HL-60/S4 treated with phorbol 12-myristate 13-acetate at 8.2 ng/mL for 4 days and 3 days (cell line): ENCODE measurements around the gene SLC39A7.

ENCODE experiments used
- in situ Hi-C: fragments of 300-500 bp; cut with MboI; formaldehyde crosslinking; loops from 2 replicates; pipeline ENCODE4 v1.15.0; 2022; ENCODE audit warnings: low sequenced_read_pairs

SLC39A7 gene, protein sequence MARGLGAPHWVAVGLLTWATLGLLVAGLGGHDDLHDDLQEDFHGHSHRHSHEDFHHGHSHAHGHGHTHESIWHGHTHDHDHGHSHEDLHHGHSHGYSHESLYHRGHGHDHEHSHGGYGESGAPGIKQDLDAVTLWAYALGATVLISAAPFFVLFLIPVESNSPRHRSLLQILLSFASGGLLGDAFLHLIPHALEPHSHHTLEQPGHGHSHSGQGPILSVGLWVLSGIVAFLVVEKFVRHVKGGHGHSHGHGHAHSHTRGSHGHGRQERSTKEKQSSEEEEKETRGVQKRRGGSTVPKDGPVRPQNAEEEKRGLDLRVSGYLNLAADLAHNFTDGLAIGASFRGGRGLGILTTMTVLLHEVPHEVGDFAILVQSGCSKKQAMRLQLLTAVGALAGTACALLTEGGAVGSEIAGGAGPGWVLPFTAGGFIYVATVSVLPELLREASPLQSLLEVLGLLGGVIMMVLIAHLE

DNA sequence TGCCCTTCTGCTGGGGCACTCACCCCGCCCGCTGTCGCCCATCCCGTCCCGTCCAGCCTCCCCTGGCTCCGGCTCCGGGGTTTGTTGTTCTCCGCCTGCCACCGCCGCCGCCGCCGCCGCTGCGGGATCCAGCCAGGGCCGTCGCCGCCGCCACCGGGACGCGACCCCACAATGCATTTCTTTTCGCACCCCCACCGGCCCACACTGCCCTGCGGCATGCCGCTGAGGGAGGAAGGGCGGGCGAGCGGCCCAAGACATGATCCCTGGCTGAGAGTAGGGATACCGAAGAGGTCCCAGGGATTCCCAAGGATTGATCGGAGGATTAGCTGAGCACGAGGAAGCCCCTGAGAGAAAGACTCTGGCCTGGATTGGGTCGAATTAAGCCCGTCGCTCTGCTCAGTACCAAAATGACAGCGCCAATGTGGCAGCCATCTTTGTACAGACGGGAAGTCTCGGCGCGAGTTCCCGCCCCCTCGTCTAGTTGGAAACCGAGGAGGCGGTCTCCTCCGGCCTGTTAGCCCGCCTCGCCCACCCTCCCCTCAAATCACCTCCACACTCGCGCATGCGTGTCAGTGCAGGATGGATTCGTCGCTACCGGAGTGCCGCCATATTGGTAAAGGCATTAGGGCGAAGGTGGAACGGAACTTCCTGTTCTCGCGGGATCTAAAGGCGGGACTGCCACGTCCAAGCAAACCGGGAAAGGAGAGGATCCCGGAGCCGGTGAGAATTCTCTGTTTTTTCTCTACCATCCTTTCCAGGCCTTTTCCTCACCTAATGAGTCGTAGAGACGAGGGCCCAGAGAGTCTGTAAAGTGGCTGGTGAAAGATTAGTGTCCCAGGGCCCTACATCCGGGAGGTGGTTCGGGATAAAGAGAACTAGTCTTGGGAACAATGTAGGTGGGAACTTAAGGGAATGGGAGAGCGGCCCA lies at the start of gene SLC39A7, which contains the start of gene RXRB:
Gene SLC39A7, plus strand, starts transcription at position 649 of the 928 bp plus-strand sequence. CDS start 379 bp downstream, outside the sequence.
Gene RXRB, minus strand, starts transcription at position 447 of the 928 bp plus-strand sequence. Its CDS starts 189 bp downstream, at position 258.
- in situ Hi-C loops: no loop called here

DNA sequence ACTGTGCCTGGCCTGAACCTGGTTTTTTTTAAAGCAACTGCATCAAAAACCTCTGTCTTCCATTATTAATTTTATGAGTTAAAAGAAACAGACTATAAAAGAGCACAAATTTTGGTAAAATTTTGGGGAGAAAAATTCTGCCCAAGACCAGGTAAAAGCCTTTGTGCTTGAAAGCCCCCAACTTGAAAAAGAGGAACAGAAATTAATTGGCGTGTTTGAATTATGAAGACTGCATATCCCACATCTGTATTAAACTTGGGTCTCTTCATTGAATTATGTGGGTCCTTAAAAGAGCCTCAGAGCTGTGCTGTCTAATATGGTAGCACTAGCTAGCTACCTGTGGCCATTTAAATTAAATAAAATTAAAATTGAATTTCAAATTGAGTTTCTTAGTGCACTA lies 49.6 kb upstream of the SLC39A7 start:
- in situ Hi-C loops: no loop called here

DNA sequence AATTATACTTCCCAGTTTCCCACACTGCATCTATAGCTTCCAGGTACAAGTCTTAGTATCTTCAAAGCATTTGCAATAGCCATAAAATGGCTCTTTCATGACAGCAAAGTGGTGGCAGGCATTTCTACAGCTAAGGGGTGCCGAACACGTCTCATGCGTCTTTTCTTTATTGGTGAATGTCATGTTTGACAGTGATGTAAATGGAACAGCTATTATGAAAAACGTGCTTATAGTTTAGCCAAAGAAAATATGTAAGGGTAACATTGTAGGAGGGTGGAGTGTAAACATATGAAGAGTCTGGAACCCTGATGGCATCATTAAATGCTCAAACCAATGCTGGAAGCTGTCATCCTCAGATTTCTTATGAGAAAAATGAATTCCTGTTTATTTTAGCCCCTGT lies 46.3 kb upstream of the SLC39A7 start:
- in situ Hi-C loops: no loop called here

DNA sequence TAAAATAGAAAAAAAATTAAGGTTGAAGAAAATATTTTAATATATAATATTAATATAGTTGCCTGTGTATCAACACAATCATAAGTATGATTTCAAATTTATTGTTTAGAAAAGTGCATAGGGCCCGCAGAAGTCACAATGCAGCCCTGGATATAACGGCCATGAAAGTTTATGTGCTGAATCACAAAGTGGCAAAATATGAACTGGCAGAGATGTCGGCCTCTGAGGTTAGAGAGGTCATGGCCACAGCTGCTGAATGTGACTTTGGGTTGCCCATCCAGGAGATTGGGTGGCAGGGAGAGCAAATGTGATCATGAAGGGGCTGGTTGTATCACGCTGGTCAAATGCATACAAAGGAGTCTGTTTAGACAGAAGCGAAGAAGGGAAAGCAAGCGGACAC lies 44.1 kb upstream of the SLC39A7 start:
- in situ Hi-C loops: no loop called here

DNA sequence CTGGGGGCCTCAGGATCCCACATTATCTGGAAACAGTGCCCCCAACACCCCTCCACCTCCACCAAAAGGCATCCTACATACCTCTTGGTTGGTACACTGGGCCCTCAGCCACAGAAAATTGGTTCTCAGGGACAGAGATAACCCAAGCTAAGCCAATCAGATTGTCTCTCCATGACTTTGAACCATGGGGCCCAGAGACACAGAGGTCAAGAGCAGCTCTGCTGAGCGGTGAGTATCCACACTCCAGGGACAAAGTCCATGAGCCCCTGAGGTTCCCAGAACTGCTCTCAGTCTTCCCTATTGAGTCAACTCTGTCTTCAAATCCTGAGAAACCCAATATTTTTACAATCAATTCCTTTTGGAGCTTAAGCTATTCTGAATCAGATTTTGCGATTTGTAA lies 43.7 kb upstream of the SLC39A7 start:
- in situ Hi-C loops: no loop called here

DNA sequence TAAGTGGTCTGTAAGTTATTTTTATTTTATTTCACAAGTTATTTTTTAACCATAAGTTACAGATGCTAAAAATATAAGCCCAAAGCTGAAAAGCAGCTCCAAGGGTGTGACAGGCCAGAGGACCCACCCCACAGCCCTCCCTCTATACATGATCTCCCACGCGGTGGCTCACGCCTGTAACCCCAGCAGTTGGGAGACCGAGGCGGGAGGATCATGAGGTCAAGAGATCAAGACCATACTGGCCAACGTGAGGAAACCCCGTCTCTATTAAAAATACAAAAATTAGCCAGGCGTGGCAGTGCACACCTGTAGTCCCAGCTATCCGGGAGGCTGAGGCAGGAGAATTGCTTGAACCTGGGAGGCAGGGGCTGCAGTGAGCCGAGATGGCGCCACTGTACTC lies 40.6 kb upstream of the SLC39A7 start:
- in situ Hi-C loops: no loop called here

DNA sequence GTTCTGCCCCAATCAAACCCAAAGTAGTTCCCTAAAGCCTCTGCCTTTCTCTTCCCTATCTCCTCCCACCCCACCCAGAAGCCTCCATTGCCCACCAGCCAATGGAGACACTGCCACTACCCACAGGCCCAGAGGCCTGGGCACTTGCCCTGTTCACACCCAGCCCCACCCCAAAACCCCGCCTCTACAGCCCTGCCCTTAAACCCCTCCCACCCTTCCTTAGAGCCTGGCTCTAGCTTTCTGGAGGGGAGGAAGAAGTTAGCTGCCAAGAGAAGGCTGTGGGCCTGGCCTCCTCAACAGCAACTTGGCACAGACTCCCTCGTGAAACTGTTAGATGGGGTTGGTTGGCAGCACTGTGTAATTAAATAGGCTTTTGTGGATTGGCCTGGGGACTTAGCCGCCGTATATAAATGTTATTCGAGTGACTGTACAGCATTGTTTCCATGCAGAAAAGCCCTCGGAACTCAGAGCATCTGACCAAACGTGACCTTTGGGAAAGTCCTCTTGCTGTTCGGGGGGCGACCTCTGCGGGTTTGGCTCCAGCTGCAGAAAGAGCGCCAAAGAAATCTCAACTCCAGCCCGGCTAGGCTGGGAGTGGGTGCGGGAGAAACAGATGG lies 39.8 kb upstream of the SLC39A7 start:
- in situ Hi-C loops: no loop called here

DNA sequence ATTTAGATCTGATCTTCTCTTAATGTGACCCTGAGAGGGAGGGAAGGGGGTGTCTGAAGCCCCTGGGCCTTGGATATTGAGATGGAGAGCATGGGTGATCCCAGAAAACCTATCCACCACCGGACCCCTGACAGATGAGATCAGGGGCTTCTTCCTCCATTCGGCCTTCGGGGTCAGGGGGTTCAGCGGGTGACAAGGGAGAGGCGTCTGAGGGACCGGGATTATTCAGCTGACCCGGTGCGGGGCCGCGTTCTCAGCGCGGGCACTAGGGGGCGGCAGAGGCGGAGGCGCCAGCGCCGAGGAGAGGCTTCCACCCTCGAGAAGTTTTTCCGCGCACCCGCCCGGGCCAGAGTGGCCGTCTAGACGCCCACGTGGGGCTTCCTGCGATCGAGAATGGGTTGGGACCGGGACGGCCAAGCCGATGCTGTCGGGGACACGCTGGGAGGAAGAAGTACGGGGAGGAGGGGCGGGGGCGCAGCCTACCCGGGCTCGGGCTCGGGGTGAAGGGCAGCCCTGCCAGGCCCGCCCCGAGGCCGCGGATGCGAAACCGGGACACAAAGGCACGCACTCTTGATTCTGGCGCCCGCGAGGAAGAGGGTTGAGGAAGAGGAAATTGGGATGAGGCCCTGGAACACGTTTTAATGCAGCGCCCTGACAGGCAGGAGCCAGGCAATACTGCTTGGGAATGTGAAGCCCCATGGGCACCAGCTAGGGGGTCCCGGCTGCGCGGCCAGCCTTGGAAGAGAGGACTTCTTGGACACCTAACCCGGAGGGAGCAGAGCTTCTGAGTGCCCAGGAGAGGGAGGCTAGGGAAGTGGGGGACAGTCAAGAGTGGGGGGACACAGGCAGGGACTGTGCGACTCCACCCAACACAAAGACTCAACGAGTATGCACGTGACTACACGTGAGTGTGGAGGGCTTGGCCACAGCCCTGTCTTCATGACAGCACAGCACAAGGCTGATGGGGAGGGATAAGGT lies 39.0 kb upstream of the SLC39A7 start:
- in situ Hi-C loops: no loop called here

DNA sequence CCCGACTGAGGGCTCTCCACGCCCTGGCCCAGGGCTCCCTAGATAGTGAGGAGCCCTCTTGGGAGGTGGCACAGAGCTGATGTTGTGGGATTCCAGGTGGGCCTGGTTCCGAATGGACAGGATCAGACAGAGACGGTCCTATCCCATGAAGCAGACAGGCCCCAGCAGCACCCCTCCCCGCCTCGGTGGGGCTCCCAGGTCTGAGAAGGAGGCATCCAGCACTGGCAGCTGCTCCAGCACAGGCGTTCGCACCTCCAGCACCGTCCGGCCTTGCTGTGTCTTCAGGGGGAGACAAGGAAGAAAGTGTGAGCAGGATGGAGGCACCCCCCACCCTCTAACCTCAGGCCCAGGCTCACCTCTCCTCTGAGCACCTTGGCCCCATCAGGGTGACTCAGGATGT lies 37.1 kb upstream of the SLC39A7 start:
- in situ Hi-C loops: no loop called here

DNA sequence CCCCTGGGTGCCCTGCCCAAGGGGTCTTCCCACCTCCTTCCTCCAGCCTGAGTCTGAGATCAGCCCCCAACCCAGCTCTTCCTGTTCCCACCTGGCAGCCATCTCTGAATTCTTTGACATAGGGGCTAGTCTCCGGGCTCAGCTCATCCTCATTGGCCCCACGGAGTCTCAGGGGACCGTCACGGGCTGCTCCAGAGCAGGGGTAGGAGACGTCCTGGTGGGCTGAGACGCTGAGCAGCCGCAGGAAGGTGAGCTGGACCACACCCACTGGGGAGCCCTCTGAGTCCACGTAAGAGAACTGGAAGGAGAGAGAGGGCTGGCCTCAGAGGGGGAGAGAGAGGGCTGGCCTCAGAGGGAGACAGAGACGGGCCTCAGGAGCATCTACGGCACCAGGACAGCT lies 36.5 kb upstream of the SLC39A7 start:
- in situ Hi-C loops: no loop called here

DNA sequence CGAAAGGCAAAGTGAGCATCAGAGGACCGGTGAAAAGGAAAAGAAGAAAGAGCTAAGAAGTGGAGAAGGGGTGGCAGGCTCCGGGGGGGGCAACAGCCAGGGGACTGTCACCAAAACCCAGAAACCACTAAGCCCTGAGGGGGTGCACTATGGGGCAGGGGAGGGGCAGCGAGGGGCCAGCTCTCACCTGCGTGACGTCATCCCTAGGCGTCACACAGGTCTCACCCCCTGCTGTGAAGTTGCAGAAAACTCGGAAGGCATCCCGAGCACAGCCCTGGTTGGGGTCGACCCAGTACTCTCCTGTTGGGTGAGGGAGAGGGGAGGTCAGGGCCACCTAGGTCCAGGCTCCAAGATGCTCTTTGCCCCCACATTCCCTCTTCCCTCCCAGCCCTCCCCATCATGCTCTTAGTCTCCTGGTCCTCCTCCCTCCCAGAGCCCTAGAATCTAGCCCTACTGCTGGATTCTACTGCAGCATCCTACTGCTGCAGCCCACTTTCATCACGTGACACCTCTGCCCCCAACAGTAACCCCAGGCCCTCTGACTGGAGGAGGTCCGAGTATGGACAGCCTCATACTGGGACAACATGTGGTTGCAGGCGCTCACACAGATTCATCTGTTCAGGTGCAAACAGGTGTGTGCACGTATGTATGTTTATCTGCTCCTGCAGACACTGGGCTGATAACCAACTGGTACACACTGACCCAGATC lies 35.8 kb upstream of the SLC39A7 start:
- in situ Hi-C loops: no loop called here

DNA sequence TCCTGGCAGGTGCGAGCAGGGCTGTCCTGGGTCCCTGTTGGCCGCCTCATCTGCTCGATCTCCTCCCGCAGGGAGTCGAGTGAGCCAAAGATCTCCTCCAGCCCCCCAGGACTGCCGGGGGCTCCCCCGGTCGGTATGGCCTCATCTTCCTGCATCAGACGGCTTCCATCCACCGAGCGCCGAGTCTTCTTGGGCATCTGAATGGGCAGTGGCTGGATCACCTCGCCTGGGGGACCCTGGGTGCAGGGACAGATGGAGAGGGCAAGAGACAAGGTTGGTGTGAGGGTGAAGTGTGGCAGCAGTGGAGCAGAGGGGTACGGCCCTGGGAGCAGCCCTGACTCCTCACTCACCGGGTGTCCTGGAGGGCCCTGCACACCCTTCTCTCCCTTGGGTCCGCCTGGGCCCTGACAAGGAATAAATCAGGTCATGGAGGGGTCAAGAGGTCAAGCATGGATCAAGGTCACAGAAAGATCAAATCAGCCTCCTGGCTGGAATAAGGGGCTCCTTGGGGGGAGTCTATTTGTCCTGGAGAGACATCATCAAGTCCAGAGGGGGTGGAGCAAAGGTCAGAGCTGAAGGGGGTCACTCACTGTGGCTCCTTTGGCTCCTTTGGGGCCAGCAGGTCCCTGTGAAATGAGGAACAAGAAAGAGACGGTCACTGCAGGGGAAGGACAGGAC lies 34.9 kb upstream of the SLC39A7 start:
- in situ Hi-C loops: no loop called here

DNA sequence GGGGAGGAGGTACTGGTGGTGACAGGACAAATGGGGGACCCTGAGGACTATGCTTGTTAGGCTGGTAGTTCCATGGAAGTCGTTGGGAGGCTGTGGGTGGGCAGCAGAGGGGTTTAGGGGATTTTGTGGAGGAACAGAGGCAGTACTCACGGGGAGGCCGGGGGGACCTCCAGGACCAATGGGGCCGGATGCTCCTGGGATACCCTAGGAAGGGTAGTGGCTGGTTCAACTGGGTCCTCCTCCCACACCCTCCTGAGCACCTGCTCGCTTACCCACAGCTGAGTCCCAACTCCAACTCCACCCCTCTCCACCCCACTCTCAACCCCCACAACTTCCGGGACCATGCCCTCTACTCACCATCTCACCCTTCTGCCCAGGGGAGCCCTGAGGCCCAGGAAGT lies 34.3 kb upstream of the SLC39A7 start:
- in situ Hi-C loops: no loop called here

DNA sequence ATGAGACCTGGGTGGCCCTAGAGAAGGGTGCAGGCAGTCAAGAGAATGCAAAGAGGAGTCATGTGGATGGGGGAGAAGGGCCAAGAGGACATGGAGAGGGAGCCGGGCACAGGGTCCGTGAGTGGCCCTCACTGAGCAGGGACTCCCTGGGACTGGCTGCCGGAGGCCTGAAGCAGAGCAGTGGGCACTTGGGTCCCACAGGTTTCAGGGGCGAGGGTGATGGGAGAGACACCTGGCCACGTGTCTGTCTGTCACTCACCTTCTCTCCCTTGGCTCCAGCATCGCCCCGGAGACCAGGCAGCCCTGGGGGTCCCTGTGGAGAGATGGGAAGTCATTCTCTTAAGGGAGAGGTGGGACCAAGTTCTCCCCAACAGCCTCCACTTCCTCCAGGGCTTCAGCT lies 33.9 kb upstream of the SLC39A7 start:
- in situ Hi-C loops: no loop called here

DNA sequence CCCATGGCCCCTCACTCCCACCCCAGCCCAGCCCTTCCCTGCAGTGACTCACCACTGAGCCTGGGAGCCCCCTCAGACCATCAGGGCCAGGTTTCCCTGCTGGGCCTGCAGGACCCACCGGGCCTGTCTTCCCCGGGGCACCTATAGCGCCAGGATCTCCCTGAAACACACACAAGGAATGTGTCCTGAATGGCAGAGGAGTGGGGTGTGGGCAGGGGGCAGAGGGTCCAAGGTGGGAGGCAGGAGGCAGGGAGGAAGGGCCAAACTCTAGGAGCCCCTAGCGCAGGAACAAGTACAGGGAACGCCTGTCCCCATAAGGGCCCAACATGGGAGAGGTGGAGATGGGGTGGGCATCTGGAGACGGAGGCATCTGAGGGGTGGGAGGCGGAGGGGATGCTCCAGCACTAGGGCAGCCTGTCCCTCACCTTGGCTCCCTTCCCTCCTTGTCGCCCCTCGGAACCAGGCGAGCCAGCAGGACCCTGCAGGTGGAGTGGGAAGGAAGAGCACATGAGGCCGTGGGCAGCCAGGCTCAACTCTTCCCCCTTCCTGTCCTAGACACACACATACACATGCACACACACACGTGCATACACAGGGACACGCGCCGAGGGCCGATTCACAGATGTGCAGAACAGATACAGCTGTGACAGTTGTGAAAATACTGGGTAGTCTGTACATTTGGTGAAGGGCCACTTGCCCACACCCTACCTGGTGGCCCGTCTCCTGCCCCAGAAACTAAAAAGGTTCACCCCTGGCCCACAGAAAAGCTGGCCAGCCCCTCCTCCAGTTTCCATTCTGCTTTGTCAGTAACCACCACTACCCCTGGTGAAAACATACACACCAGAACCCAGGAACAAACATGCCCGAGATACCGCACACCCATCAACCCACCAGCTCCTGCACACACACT lies 33.0 kb upstream of the SLC39A7 start:
- in situ Hi-C loops: no loop called here

DNA sequence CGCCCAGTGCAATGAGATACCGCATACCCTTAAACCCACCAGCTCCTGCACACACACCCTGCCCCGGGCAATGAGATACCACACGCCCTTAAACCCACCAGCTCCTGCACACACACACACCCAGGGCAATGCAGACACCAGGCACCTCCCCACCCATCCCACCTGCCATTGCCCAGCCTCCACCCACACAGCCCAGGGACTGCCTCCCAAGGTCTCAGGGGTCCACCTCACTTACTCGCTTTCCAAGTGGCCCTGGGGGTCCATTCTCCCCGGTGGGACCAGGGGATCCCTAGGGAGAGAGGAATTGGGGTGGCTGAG lies 32.4 kb upstream of the SLC39A7 start:
- in situ Hi-C loops: no loop called here

DNA sequence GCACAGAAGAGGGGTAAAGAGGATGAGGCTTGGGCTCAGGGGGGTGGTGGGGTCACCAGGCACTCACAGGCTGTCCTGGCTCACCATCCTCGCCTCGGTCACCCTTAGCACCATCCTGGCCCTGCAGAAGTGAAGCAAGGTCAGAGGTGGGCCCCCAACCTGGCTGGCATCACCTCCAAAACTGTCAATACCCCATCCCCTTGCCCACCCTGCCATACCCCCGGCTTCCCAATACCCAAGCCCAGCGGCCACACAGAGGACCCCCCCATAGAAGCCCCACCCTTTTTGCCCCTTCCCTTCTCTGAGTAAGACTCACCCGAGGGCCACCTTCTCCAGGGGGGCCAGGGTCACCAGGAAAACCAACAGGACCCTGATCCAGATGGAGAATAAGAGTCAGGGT lies 32.0 kb upstream of the SLC39A7 start:
- in situ Hi-C loops: no loop called here
